ENCODE results near the gene TRIO. TPM values are rescaled to one million over a fixed set of nuclear protein-coding genes. Genes with fewer than 3 reads are reported as not detected.

TRIO gene
- total RNA-seq, 1 experiment from 2014 or later, result 211 TPM

- DNase-seq (peak; percentile 84), ATAC-seq (peak; percentile 82)
- Histone ChIP-seq H3K27ac (ENCODE audit: low read length) (peak overlapping the region; percentile 90), H3K9me3 (ENCODE audit: low read length) (no peaks in the 10 kb centered on the region), H2AFZ (ENCODE audit: low read length) (no peak overlapping the region), H3K27me3 (ENCODE audit: low read length) (no peaks in the 10 kb centered on the region), H3K9me2 (replicated peaks; ENCODE audit: low read length) (no peaks in the 10 kb centered on the region), H3F3A (ENCODE audit: low read length, unreplicated experiment) (peaks cover 19% of the 10 kb centered on the region), H3K79me2 (ENCODE audit: low read length) (peaks cover 43% of the 10 kb centered on the region), H3K4me1 (ENCODE audit: insufficient read depth, low read length) (peaks cover 37% of the 10 kb centered on the region), H3K9ac (ENCODE audit: low read length) (peak overlapping the region; percentile 56), H3K4me3 (ENCODE audit: low read length) (peak overlapping the region; percentile 35), H3K4me2 (ENCODE audit: low read length) (peak overlapping the region; percentile 75), H3K36me3 (ENCODE audit: low read depth, low read length) (peaks cover 51% of the 10 kb centered on the region), H4K20me1 (ENCODE audit: low read length) (no peaks in the 10 kb centered on the region)
- intact Hi-C loops (cut with micrococcal nuclease), result loop anchor here (1.0 to 5.0 kb wide), 5 partner anchors 41 to 256 kb away; partner anchors contain the start of gene OTULIN
- TF ChIP-seq EZH2 (IDR thresholded peaks at IDR 0.05; ENCODE audit: low read length, unreplicated experiment), result no peak
- TF ChIP-seq, protein P1, sequence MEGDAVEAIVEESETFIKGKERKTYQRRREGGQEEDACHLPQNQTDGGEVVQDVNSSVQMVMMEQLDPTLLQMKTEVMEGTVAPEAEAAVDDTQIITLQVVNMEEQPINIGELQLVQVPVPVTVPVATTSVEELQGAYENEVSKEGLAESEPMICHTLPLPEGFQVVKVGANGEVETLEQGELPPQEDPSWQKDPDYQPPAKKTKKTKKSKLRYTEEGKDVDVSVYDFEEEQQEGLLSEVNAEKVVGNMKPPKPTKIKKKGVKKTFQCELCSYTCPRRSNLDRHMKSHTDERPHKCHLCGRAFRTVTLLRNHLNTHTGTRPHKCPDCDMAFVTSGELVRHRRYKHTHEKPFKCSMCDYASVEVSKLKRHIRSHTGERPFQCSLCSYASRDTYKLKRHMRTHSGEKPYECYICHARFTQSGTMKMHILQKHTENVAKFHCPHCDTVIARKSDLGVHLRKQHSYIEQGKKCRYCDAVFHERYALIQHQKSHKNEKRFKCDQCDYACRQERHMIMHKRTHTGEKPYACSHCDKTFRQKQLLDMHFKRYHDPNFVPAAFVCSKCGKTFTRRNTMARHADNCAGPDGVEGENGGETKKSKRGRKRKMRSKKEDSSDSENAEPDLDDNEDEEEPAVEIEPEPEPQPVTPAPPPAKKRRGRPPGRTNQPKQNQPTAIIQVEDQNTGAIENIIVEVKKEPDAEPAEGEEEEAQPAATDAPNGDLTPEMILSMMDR (conservative IDR thresholded peaks at IDR 0.05; ENCODE audit: low read depth, low read length), result no peak
- no peak for TF ChIP-seq EZH2phosphoT487 (IDR thresholded peaks at IDR 0.05; ENCODE audit: borderline replicate concordance, low read length)
- POLR2A ChIA-PET (ENCODE audit: unreplicated experiment), result interaction anchor here (0.6 kb wide), 1 partner anchor 174 kb away, joined by 4 read pairs; no protein-coding TSS in a partner anchor
- CTCF ChIA-PET, result interaction anchor here (1.0 kb wide), 1 partner anchor 243 kb away, joined by 4 read pairs; no protein-coding TSS in a partner anchor
- BruUV-seq (replicated peaks), result TSS peak; percentile 98
Measured at GRCh38 chr5:14405706-14406553, 262.8 kb downstream of the TRIO start.

GRCh38 chr5:14406554-14406849 is 263.4 kb downstream of the TRIO start:
- H3K27ac ChIP-seq (ENCODE audit: low read length), result peak overlapping the region; percentile 90
- no peaks in the 10 kb centered on the region for H4K20me1 ChIP-seq (ENCODE audit: low read length)
- TF ChIP-seq, protein P1 (conservative IDR thresholded peaks at IDR 0.05; ENCODE audit: low read depth, low read length), result no peak
- peak; percentile 44; the same call in 1 of the 2 replicates for TF ChIP-seq EZH2phosphoT487 (IDR thresholded peaks at IDR 0.05; ENCODE audit: borderline replicate concordance, low read length)
- BruUV-seq (replicated peaks), result no TSS peak
- no peaks in the 10 kb centered on the region for H3K27me3 ChIP-seq (ENCODE audit: low read length)
- intact Hi-C loops (cut with micrococcal nuclease), result loop anchor here (1.0 to 5.0 kb wide), 5 partner anchors 41 to 256 kb away; partner anchors contain the start of gene OTULIN
- peaks cover 19% of the 10 kb centered on the region for H3F3A ChIP-seq (ENCODE audit: low read length, unreplicated experiment)
- peaks cover 40% of the 10 kb centered on the region for H3K79me2 ChIP-seq (ENCODE audit: low read length)
- H3K4me3 ChIP-seq (ENCODE audit: low read length), result peak overlapping the region; percentile 35; the same call in 1 of the 2 replicates
- H3K9me2 ChIP-seq (replicated peaks; ENCODE audit: low read length), result no peaks in the 10 kb centered on the region
- H3K4me2 ChIP-seq (ENCODE audit: low read length), result peak overlapping the region; percentile 75
- H3K9ac ChIP-seq (ENCODE audit: low read length), result peak overlapping the region; percentile 56
- H3K9me3 ChIP-seq (ENCODE audit: low read length), result no peaks in the 10 kb centered on the region
- ATAC-seq, result peak; percentile 86
- ChIA-PET CTCF (no interaction called here), POLR2A (ENCODE audit: unreplicated experiment) (interaction anchor here (0.6 kb wide), 1 partner anchor 174 kb away, joined by 4 read pairs; no protein-coding TSS in a partner anchor)
- peaks cover 37% of the 10 kb centered on the region for H3K4me1 ChIP-seq (ENCODE audit: insufficient read depth, low read length)
- peaks cover 51% of the 10 kb centered on the region for H3K36me3 ChIP-seq (ENCODE audit: low read depth, low read length)
- DNase-seq, result peak; percentile 99
- H2AFZ ChIP-seq (ENCODE audit: low read length), result no peak overlapping the region

- Histone ChIP-seq H3K79me2 (ENCODE audit: low read length) (peaks cover 34% of the 10 kb centered on the region), H3F3A (ENCODE audit: low read length, unreplicated experiment) (peaks cover 19% of the 10 kb centered on the region), H3K4me1 (ENCODE audit: insufficient read depth, low read length) (peaks cover 37% of the 10 kb centered on the region), H2AFZ (ENCODE audit: low read length) (no peak overlapping the region), H3K4me3 (ENCODE audit: low read length) (peak overlapping the region; percentile 32), H3K4me2 (ENCODE audit: low read length) (peak overlapping the region; percentile 66), H3K27me3 (ENCODE audit: low read length) (no peaks in the 10 kb centered on the region), H3K36me3 (ENCODE audit: low read depth, low read length) (peaks cover 49% of the 10 kb centered on the region), H3K9me2 (replicated peaks; ENCODE audit: low read length) (no peaks in the 10 kb centered on the region), H3K9ac (ENCODE audit: low read length) (peak overlapping the region; percentile 53), H3K27ac (ENCODE audit: low read length) (peak overlapping the region; percentile 90), H4K20me1 (ENCODE audit: low read length) (no peaks in the 10 kb centered on the region), H3K9me3 (ENCODE audit: low read length) (no peaks in the 10 kb centered on the region)
- intact Hi-C loops (cut with micrococcal nuclease), result loop anchor here (2.0 to 5.0 kb wide), 4 partner anchors 40 to 255 kb away; partner anchors contain the start of gene OTULIN
- TF ChIP-seq EZH2phosphoT487 (IDR thresholded peaks at IDR 0.05; ENCODE audit: borderline replicate concordance, low read length) (no peak), EZH2 (IDR thresholded peaks at IDR 0.05; ENCODE audit: low read length, unreplicated experiment) (no peak)
- TF ChIP-seq, protein P1 (conservative IDR thresholded peaks at IDR 0.05; ENCODE audit: low read depth, low read length), result no peak
- ChIA-PET POLR2A (ENCODE audit: unreplicated experiment) (no interaction called here), CTCF (no interaction called here)
- no TSS peak for BruUV-seq (replicated peaks)
- DNase-seq (peak; percentile 34), ATAC-seq (no peak)
Measured at GRCh38 chr5:14407051-14407450, 263.9 kb downstream of the TRIO start.
